ENCODE results near the gene PANK1.
"Not testable (repeated sequence)": the region's sequence is repeated elsewhere in the genome, so short reads cannot be mapped to it uniquely, and the experiment has no call there.

Gene PANK1

GRCh38 chr10:89566992-89567391, 78.0 kb downstream of the PANK1 start:
- no peak for DNase-seq (ENCODE audit: low spot score)

- DNase-seq (ENCODE audit: low spot score): no peak
These were observed 78.7 kb downstream of the PANK1 start for GRCh38 chr10:89566095-89566950.

GRCh38 chr10:89565180-89565579, 79.9 kb downstream of the PANK1 start:
- no peak for DNase-seq (ENCODE audit: low spot score)

GRCh38 chr10:89563861-89564478, 81.1 kb downstream of the PANK1 start:
- peak; percentile 18 for DNase-seq (ENCODE audit: low spot score)

GRCh38 chr10:89563311-89563710, 81.7 kb downstream of the PANK1 start:
- DNase-seq (ENCODE audit: low spot score): no peak

GRCh38 chr10:89556600-89556999, 88.4 kb downstream of the PANK1 start:
- DNase-seq (ENCODE audit: low spot score): no peak

GRCh38 chr10:89555688-89556445, 89.2 kb downstream of the PANK1 start:
- no peak for DNase-seq (ENCODE audit: low spot score)

- no peak for DNase-seq (ENCODE audit: low spot score)
These were observed 90.6 kb downstream of the PANK1 start for GRCh38 chr10:89554433-89554832.

GRCh38 chr10:89553064-89553734, 91.8 kb downstream of the PANK1 start:
- DNase-seq (ENCODE audit: low spot score): no peak

- no peak for DNase-seq (ENCODE audit: low spot score)
These were observed 92.8 kb downstream of the PANK1 start for GRCh38 chr10:89552213-89552612.

- DNase-seq (ENCODE audit: low spot score): no peak
These were observed 94.5 kb downstream of the PANK1 start for GRCh38 chr10:89550509-89550908.

- no peak for DNase-seq (ENCODE audit: low spot score)
These were observed 95.5 kb downstream of the PANK1 start for GRCh38 chr10:89549510-89549909.

- DNase-seq (ENCODE audit: low spot score): no peak
These were observed 96.4 kb downstream of the PANK1 start for GRCh38 chr10:89548673-89549072.

- DNase-seq (ENCODE audit: low spot score): no peak
These were observed 97.1 kb downstream of the PANK1 start for GRCh38 chr10:89547853-89548513.

- not testable (repeated sequence) for DNase-seq (ENCODE audit: low spot score)
These were observed 98.4 kb downstream of the PANK1 start for GRCh38 chr10:89546651-89547050.

- no peak for DNase-seq (ENCODE audit: low spot score)
These were observed 101.2 kb downstream of the PANK1 start for GRCh38 chr10:89543841-89544240.

GRCh38 chr10:89540420-89540949, 104.6 kb downstream of the PANK1 start:
- DNase-seq (ENCODE audit: low spot score): no peak

- DNase-seq (ENCODE audit: low spot score): no peak
These were observed 107.7 kb downstream of the PANK1 start for GRCh38 chr10:89537364-89537763.

GRCh38 chr10:89536013-89536354, 109.1 kb downstream of the PANK1 start:
- DNase-seq (ENCODE audit: low spot score): no peak

- DNase-seq (ENCODE audit: low spot score): no peak
These were observed 109.7 kb downstream of the PANK1 start, which contains the start of gene SLC16A12 for GRCh38 chr10:89535171-89536012. TSS of gene SLC16A12 (minus strand) at chr10:89535594. CDS start at chr10:89462578, 73,016 bp downstream.

- no peak for DNase-seq (ENCODE audit: low spot score)
These were observed 110.2 kb downstream of the PANK1 start for GRCh38 chr10:89534826-89535166.
